ENCODE results near the gene TNNC1.

GRCh38 chr3:52438104-52438376 is 15.8 kb downstream of the TNNC1 start:
- TF ChIP-seq ELF4 (IDR thresholded peaks at IDR 0.05): no peak
- TF ChIP-seq FOXM1 (IDR thresholded peaks at IDR 0.05; ENCODE audit: borderline replicate concordance): no peak
- no peak for TF ChIP-seq TARDBP (IDR thresholded peaks at IDR 0.05)
- TF ChIP-seq BHLHE40 (IDR thresholded peaks at IDR 0.05; ENCODE audit: borderline replicate concordance): no peak
- no peak for TF ChIP-seq ARNT (IDR thresholded peaks at IDR 0.05)
- TF ChIP-seq FOXK2 (IDR thresholded peaks at IDR 0.05): no peak
- no peak for TF ChIP-seq SP1 (IDR thresholded peaks at IDR 0.05)
- no peak for TF ChIP-seq FOXA1 (IDR thresholded peaks at IDR 0.05)
- TF ChIP-seq NFRKB (IDR thresholded peaks at IDR 0.05): no peak
- TF ChIP-seq ZNF384 (IDR thresholded peaks at IDR 0.05): no peak
